HG03025 (cell line): ENCODE results near the gene NET1.
"Not testable (repeated sequence)": the region's sequence is repeated elsewhere in the genome, so short reads cannot be mapped to it uniquely, and the experiment has no call there.

ENCODE experiments used
- ATAC-seq: cut with Tn5 transposase; IDR thresholded peaks from one replicate; pipeline ENCODE4 v1.9.1; 2021; ENCODE audit warnings: mild to moderate bottlenecking, moderate library complexity; ENCODE audit not compliant: unreplicated experiment, low FRiP score

NET1 gene, protein sequence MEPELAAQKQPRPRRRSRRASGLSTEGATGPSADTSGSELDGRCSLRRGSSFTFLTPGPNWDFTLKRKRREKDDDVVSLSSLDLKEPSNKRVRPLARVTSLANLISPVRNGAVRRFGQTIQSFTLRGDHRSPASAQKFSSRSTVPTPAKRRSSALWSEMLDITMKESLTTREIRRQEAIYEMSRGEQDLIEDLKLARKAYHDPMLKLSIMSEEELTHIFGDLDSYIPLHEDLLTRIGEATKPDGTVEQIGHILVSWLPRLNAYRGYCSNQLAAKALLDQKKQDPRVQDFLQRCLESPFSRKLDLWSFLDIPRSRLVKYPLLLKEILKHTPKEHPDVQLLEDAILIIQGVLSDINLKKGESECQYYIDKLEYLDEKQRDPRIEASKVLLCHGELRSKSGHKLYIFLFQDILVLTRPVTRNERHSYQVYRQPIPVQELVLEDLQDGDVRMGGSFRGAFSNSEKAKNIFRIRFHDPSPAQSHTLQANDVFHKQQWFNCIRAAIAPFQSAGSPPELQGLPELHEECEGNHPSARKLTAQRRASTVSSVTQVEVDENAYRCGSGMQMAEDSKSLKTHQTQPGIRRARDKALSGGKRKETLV

DNA sequence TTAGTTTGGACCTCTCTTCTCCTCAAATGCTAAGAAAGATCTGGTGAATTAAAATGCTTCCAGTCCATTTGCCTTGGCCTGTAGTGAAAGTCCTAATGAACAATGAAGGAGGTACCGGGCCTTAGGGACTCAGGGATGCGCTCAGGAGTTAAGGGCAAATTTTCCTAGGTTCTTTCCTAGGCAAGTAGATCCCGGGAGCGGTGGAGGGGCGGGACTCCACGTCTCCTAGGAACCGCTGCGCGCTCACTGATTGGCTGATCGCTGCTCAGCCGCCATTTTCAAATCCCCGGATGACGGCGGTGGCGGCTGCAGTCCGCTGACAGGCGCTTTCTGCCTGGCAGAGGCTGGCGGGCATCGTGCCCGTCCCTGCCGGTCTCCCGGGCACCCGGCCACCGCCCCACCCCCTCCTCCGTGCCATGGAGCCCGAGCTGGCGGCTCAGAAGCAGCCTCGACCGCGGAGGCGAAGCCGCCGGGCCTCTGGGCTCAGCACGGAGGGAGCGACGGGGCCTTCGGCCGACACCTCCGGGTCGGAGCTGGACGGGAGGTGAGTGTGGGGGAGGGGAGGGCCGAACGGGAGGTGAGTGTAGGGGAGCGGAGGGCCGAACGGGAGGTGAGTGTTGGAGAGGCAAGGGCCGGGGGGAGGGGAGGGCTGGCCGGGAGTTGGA is at the start of gene NET1:
Gene NET1, plus strand, starts transcription at position 281 of the 665 bp plus-strand sequence. Its CDS starts 136 bp downstream, at position 417.
- peak; percentile 98 for ATAC-seq

DNA sequence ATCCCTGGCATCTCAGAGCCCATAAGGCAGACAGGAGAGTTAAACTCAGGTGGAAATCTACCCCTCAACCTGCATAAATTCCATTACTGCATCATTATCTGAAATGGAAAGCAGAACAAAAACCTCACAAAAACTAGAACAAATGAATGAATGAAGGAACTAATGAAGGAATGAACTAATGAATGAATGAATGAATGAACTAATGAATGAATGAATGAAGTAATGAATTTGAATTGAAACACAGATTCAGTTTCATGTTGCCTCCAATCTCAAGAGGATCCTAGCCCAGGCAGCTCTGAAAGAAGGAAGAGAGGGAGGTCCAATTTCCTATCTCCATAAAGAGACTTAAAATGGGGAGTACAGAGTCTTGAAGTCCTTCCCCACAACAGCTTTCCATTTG is 49.5 kb upstream of the NET1 start:
- ATAC-seq = no peak

DNA sequence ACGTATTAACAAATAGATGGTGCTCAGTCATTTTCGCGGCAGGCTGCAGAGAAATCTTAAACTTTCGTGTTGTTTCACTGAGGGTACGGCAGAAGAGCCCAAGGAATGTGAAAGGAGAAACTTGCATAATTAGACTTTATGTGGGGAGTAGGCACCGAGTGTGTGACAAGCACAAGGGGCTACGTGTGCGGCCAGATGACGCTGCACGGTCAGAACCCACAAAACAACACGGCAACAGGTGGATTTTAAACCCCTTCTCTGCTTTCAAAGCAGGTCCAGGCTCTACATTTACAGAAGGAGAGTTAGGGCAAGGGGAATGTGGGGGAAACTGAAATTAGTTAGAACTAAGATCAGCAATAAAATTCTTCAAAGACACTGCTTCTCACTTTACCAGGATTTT is 48.0 kb upstream of the NET1 start:
- no peak for ATAC-seq

DNA sequence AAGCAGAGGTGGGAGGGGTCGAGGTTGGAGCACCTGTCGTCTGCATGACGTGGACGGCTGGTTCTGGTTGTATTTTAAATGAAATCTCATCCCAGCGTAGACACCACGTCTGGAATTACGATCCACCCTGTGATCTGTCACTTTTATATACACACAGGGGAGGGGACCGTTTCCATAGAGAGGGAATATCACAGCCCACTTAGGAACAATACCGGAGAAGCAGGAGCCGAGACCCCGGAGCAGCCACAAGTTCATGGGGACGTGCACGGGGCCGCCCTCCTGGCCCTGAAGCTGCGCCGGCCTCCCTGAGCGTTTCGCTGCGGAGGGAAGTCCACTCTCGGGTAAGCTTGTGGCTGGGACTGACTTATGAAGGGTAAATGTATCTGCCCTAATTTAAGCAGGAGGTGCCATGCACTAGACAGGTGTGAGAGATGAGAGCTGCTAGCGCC is 47.4 kb upstream of the NET1 start, which contains the start of gene UCN3:
Gene UCN3, plus strand, starts transcription at position 77 of the 449 bp plus-strand sequence. CDS start 8,755 bp downstream, outside the sequence.
- ATAC-seq = no peak

DNA sequence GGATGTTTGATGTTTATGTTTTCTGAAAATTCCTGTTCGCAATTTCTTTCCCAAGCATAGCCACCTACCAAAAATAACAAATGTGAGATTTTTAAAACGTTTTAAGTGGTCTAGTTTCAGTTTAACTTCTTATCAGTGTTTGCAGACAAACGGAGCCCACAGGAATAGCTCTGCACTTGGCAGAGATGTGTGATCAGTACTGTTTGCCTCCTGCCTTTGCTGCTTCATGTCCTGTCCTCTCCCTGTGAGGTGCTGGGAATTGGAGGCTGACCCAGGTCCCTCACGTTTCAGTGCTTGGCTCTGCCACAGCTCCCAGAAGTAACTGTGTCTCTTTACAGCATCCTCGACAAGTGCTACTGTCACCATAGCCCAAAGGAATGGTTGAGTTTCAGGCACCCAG is 46.4 kb upstream of the NET1 start:
- ATAC-seq = no peak

DNA sequence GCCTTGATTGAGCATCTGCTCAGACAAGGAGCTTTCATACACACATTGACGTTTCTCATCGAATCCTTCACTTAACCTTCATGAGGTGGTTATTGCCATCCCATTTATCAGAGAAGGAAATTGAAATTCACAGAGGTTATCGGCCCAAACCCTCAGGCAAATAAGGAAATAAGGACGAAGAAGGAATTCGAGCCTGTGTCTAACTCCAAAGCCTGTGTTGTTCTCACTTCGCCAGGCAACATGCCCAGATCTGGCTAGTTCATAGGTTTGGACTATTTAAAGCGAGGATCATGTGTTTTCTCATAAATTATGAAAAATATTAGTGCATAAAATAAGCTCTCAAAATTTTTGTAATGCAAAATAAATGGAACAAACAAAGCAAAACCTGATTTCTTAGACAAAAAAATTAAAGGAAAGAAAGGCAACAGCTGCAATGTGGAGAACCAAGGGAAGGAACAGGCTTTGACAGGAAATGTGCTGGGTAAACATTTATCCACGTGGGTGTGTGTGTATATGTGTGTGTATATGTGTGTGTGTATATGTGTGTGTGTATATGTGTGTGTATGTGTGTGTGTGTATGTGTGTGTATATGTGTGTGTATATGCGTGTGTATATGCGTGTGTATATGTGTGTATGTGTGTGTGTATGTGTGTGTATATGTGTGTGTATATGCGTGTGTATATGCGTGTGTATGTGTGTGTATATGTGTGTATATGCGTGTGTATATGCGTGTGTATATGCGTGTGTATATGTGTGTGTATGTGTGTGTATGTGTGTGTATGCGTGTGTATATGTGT is 42.8 kb upstream of the NET1 start:
- no peak for ATAC-seq

DNA sequence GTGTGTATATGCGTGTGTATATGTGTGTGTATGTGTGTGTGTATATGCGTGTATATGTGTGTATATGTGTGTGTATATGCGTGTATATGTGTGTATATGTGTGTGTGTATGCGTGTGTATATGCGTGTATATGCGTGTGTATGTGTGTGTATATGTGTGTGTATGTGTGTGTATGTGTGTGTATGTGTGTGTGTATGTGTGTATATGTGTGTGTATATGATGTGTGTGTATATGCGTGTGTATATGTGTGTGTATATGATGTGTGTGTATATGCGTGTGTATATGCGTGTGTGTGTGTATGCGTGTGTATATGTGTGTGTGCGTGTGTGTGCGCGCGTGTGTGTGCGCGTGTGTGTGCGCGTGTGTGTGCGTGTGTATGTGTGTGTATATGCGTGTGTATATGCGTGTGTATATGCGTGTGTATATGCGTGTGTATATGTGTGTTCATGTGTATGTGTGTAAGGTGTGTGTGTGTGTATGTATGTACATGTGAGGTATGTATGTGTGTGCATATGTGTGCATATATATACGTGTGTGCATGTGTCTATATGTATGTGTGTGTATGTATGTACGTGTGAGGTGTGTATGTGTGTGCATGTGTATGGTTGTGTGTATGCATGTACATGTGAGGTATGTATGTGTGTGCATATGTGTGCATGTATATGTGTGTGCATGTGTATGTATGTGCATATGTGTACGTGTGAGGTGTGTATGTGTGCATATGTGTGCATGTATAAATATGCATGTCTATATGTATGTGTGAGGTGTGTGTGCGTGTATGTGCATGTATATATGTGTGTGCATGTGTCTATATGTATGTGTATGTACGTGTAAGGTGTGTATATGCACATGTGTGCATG is 41.6 kb upstream of the NET1 start:
- no peak for ATAC-seq

DNA sequence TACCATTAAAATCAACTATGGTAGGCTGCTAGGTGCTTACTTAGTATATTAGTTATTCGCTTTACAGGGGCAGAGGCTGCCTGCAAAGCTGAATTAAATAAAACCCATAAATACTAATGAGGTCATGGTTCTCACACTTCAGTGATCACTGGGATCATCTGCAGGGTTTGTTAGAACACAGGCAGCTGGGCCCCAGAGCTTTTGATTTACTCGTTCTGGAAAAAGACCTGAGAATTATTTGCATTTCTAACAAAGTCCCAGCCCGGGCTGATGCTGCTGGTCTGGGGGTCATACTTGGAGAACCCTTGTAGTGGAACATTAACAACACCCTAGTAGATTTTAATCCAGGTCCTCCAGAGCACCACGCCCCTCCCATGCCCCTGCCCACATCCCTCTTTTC is 39.0 kb upstream of the NET1 start:
- ATAC-seq = no peak

DNA sequence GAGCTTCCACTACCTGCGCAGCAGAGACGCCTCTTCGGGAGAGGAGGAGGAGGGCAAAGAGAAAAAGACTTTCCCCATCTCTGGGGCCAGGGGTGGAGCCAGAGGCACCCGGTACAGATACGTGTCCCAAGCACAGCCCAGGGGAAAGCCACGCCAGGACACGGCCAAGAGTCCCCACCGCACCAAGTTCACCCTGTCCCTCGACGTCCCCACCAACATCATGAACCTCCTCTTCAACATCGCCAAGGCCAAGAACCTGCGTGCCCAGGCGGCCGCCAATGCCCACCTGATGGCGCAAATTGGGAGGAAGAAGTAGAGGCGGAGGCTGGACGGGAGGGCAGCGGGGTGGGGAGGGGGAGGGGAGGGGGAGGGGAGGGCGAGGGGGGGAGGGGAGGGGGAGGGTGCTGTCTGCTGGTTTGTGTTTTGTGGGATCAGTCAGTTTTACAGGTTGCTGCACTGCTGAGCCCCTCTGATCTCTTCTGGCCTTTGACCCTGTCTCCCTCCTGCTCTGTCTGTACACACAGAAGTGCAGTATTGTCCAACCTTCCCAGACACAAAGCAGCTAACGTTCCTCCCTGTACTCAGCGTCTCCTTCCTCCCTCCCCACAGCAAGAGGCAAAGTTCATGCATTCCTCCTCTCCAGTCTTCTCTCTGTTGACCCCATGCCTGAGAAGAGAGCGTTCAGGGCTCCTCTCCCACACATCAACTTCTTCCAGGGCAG is 38.3 kb upstream of the NET1 start:
- ATAC-seq = no peak

DNA sequence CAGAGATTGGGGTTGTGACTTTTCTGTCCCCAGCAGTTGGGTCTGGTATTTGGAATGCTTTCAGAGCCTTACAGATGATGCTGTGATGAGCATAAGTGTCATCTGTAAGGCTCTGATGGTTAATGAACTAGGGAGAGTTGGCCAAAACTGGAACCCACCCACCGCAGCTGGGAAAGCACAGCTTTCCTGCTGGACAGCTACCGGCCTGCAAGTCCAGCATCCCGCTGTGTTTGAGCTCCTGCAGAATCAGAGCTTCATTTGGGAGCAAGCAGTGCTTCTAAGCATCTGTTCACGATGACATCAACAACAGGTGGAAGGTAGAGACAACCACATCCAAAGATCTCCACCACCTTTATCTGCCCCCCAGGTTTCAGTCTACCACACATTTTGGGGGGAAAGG is 35.9 kb upstream of the NET1 start:
- no peak for ATAC-seq

DNA sequence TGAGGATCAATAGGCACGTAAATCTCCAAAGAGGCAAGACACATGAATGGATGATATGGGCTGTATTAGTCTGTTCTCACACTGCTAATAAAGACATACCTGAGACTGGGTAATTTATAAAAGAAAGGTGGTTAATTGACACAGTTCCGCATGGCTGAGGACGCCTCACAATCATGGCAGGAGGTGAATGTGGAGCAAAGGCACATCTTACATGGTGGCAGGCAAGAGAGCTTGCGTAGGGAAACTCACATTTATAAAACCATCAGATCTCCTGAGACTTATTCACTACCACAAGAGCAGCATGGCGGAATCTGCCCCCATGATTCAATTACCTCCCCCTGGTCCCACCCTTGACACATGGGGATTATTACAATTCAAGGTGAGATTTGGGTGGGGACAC is 33.2 kb upstream of the NET1 start:
- ATAC-seq = not testable (repeated sequence)

DNA sequence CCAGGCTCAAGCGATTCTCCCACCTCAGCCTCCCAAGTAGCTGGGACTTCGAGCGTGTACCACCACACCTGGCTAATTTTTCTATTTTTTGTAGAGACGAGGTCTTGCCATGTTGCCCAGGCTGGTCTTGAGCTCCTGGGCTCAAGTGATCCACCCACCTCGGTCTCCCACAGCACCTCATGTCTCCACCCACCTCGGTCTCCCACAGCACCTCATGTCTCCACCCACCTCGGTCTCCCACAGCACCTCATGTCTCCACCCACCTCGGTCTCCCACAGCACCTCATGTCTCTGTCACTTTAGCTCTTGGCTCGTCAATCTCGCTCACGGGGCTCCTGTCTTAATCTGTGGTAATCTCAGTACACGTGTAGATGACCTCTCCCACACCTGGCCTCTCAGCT is 32.0 kb upstream of the NET1 start:
- not testable (repeated sequence) for ATAC-seq

DNA sequence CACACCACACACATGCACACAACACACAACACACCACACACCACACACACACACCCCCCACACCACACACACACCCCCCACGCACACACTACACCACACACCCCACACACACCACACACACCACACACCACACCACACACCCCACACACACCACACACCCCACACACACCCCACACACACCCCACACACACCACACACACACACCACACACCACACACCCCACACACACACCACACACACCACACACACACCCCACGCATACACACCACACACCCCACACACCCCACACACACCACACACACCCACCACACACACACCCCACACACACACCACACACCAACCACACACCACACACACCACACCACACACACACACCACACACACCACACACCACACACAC is 31.2 kb upstream of the NET1 start:
- ATAC-seq = no peak

DNA sequence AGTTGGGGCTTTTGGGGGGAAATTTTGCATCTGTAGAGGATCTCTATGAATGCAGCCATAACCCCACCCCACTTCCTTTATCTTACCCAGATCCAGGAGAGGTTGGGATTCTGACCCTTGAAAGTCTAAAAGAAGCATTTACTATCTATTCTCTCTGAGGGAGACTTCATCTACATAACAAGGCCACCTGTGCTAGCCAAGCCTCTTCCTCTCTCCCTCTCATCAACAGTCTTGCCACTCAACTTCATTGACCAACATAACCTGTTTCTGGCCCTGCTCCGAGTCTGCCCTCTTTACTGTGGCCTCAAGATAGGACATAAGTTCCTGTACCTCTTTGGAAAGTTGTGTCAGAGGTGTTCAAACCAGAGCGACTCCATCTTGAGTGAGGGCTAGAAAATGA is 27.1 kb upstream of the NET1 start:
- no peak for ATAC-seq

DNA sequence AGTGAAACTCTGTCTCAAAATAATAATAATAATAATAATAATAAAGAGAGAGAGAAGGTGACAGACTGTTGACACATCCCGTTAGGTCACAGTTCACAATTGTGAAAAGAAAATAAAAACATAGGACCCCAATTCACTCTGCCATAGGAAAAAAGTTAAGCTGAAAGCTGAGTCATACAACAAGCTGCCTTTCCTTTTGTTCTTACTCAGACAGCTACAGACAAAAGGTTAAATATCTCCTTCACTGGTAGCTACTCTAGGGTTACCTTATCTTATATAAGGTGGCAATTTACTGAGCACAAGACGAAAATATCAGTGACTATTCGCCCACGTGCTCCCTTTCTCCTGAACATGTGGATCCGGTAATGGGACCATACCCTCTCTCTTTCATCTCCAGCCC is 25.2 kb upstream of the NET1 start:
- no peak for ATAC-seq

DNA sequence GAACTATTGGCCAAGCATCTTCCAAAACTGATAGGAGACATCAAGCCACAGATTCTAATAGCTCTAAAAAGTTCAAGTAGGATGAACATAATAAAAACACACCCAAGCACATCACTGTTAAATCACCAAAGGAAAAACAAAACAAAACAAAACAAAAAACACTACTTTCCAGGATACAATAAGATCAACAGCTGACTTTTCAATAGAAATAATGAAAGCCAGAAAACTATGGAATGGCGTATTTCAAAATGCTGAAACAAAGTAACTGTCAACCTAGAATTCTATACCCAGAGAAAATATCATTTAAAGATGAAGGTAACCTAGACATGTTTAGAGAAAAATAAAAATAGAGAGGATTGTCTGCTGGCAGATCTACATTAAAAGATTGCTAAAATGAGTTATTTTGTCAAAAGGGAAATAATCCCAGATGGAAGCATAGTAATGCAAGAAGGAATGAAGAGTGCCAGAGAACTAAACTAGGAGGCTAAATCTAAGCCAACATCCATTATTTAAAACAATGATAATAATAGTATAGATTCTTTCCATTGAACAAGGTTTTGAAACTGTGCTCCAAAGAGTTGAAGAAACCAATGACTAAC is 21.7 kb upstream of the NET1 start:
- no peak for ATAC-seq

DNA sequence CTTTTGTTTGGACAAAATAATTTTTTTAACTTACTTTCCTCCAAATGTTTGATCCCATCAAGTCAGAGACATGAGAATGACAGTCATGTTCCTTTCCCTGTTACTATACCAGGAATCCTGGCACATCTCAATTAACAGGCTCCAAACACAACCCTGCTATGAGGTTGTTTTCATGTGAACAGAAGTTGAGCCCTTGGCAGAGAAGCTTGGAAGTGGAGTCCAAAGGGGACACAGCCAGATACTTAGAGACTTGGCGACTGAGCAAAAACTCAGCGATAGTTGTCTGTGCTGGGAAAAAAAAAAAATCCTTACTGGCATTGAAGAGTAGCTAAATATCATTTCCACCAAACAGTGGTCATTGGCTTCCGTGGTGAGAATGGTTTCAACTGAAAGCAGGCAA is 20.6 kb upstream of the NET1 start:
- ATAC-seq = no peak

DNA sequence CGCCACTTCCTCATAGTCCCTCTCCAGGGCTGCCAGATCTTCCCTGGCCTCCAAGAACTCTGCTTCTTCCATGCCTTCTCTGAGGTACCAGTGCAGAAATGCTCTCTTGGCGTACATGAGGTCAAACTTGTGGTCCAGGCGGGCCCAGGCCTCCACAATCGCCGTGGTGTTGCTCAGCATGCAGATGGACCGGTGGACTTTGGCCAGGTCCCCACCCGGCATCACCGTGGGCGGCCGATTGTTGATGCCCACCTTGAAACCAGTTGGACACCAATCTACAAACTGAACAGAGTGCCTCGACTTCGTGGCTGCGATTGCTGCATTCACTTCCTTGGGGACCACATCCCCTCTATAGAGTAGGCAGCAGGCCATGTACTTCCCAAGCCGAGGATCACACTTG is 18.8 kb upstream of the NET1 start:
- no peak for ATAC-seq

DNA sequence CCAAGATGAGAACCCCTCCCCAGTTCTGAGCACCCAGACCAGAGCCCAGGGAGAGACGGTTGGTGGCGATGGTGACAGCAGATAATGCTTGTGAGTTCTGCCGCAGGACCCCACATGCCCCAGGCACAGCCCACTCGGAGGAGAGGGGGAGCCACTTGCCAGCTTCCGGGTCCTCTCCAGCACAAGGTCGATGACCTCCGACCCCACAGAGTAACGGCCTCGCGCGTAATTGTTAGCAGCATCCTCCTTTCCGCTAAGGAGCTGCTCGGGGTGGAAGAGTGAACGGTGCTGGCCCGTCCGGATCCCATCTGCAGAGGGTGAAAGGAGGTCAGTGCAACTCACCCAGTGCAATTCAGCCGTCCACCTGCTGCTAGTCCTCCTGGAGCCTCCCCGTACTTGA is 17.2 kb upstream of the NET1 start:
- ATAC-seq = no peak
